GM23338 (cell line): ENCODE results near the gene PDE4D. TPM values are rescaled to one million over a fixed set of nuclear protein-coding genes. Genes with fewer than 3 reads are reported as not detected.

ENCODE experiments used
- ATAC-seq: fragments of 200-7000 bp; cut with Tn5 transposase; 3 replicates; pipeline ENCODE4 v1.9.1; 2020
- DNase-seq: peaks from one replicate; pipeline ENCODE4 v3.0.0-alpha.2; 2015; ENCODE audit warnings: low spot score
- H2AFZ ChIP-seq: fragments of 200-600 bp; sonication (generic); 2 replicates; pipeline ENCODE4 v1.8.0; 2016; ENCODE audit warnings: antibody characterized with exemption, mild to moderate bottlenecking, moderate library complexity
- H3F3A ChIP-seq: fragments of 200-600 bp; sonication (generic); replicated peaks from 2 replicates; pipeline ENCODE4 v1.8.0; 2017; ENCODE audit warnings: antibody characterized with exemption, mixed run types, low read depth
- H3K27ac ChIP-seq: fragments of 200-600 bp; sonication (generic); 2 replicates; pipeline ENCODE4 v1.6.1; 2016; ENCODE audit warnings: low read depth
- H3K27me3 ChIP-seq: fragments of 200-600 bp; sonication (generic); 2 replicates; pipeline ENCODE4 v1.8.0; 2016; ENCODE audit warnings: mild to moderate bottlenecking, mixed run types, moderate library complexity; ENCODE audit not compliant: insufficient read depth
- H3K36me3 ChIP-seq: fragments of 200-600 bp; sonication (generic); 2 replicates; pipeline ENCODE4 v1.8.0; 2016; ENCODE audit warnings: mild to moderate bottlenecking; ENCODE audit not compliant: insufficient read depth
- H3K4me1 ChIP-seq: fragments of 200-600 bp; sonication (generic); 2 replicates; pipeline ENCODE4 v1.8.0; 2016; ENCODE audit warnings: mild to moderate bottlenecking, moderate library complexity; ENCODE audit not compliant: insufficient read depth
- H3K4me2 ChIP-seq: fragments of 200-600 bp; sonication (generic); 2 replicates; pipeline ENCODE4 v1.7.1; 2017; ENCODE audit warnings: mixed run types
- H3K4me3 ChIP-seq: fragments of 200-600 bp; sonication (generic); 2 replicates; pipeline ENCODE4 v1.6.1; 2016; ENCODE audit warnings: mixed run types
- H3K79me2 ChIP-seq: fragments of 200-600 bp; sonication (generic); replicated peaks from 2 replicates; pipeline ENCODE4 v1.8.0; 2017; ENCODE audit warnings: mild to moderate bottlenecking; ENCODE audit not compliant: insufficient read depth
- H3K9me2 ChIP-seq: fragments of 200-600 bp; sonication (generic); 2 replicates; pipeline ENCODE4 v1.8.0; 2017; ENCODE audit not compliant: insufficient read depth
- H4K20me1 ChIP-seq: fragments of 200-600 bp; sonication (generic); replicated peaks from 2 replicates; pipeline ENCODE4 v1.8.0; 2017; ENCODE audit warnings: mild to moderate bottlenecking; ENCODE audit not compliant: insufficient read depth
- H3K27ac Mint-ChIP-seq: 2 replicates; pipeline ENCODE4 v1.8.0; 2020; ENCODE audit warnings: inconsistent platforms, mild to moderate bottlenecking, moderate library complexity, mixed read lengths
- H3K27me3 Mint-ChIP-seq: 3 replicates; pipeline ENCODE4 v1.8.0; 2022; ENCODE audit warnings: low read depth, mild to moderate bottlenecking, moderate library complexity, mixed read lengths, inconsistent platforms; ENCODE audit not compliant: insufficient read depth, poor library complexity
- H3K36me3 Mint-ChIP-seq: 3 replicates; pipeline ENCODE4 v1.8.0; 2021; ENCODE audit warnings: low read depth, mild to moderate bottlenecking, inconsistent platforms, moderate library complexity, mixed read lengths
- H3K4me1 Mint-ChIP-seq: 3 replicates; pipeline ENCODE4 v1.8.0; 2020; ENCODE audit warnings: mild to moderate bottlenecking, inconsistent platforms, mixed read lengths
- H3K4me3 Mint-ChIP-seq: 3 replicates; pipeline ENCODE4 v1.8.0; 2021; ENCODE audit warnings: moderate library complexity, mild to moderate bottlenecking, inconsistent platforms, mixed read lengths
- H3K9me3 Mint-ChIP-seq: 3 replicates; pipeline ENCODE4 v1.8.0; 2020; ENCODE audit warnings: moderate library complexity, mild to moderate bottlenecking, inconsistent platforms, mixed read lengths
- EZH2 ChIP-seq: fragments of 200-600 bp; sonication (generic); IDR thresholded peaks from one replicate; pipeline ENCODE4 v1.8.0; 2017; ENCODE audit warnings: antibody characterized with exemption, mild to moderate bottlenecking, low read depth; ENCODE audit not compliant: unreplicated experiment
- EZH2phosphoT487 ChIP-seq: fragments of 200-600 bp; sonication (generic); IDR thresholded peaks from one replicate; pipeline ENCODE4 v1.8.1; 2018; ENCODE audit warnings: antibody characterized with exemption; ENCODE audit not compliant: unreplicated experiment
- JUNB ChIP-seq: IDR thresholded peaks from one replicate; pipeline ENCODE4 v1.6.1; 2016; ENCODE audit warnings: antibody characterized with exemption; ENCODE audit not compliant: unreplicated experiment
- NANOG ChIP-seq: IDR thresholded peaks from 2 replicates; pipeline ENCODE4 v1.6.1; 2016; ENCODE audit warnings: antibody characterized with exemption, borderline replicate concordance
- POLR2AphosphoS5 ChIP-seq: IDR thresholded peaks from 2 replicates; pipeline ENCODE4 v1.6.1; 2016; ENCODE audit warnings: antibody characterized with exemption, low read depth
- STAT1 ChIP-seq: IDR thresholded peaks from one replicate; pipeline ENCODE4 v1.6.1; 2016; ENCODE audit warnings: antibody characterized with exemption; ENCODE audit not compliant: unreplicated experiment
- ZNF114 ChIP-seq: fragments of 250-450 bp; sonication (Bioruptor Pico); IDR thresholded peaks from 2 replicates; pipeline ENCODE4 v1.5.0; 2020; ENCODE audit warnings: mild to moderate bottlenecking, moderate library complexity
- ZNF331 ChIP-seq: fragments of 250-450 bp; sonication (Bioruptor Pico); IDR thresholded peaks from 2 replicates; pipeline ENCODE4 v1.5.0; 2020; ENCODE audit warnings: low read depth, mild to moderate bottlenecking, moderate library complexity
- ZNF462 ChIP-seq: fragments of 250-450 bp; sonication (Bioruptor Pico); IDR thresholded peaks from 2 replicates; pipeline ENCODE4 v1.5.0; 2020; ENCODE audit warnings: mild to moderate bottlenecking, moderate library complexity
- polyA plus RNA-seq: library from polyadenylated mRNA; unstranded; fragments of >200 nt; fragmentation: Nextera tagmentation; extraction: Ambion mirVana; gene quantifications from 2 replicates; pipeline ENCODE4 v1.2.1, GENCODE V29; 2016
- total RNA-seq: library from RNA; depleted of rRNA; stranded (reverse); fragments of >200 nt; shearing (Covaris generic); gene quantifications from 2 replicates; pipeline ENCODE4 v1.2.3, GENCODE V29; 2014
- TF ChIP-seq, protein P1 (sequence below), 2 experiments: fragments of 200-600 bp in 1 of 2; sonication (generic) in 1 of 2; conservative IDR thresholded peaks; 2 replicates each; pipeline versions ENCODE4 v1.5.1 to v1.6.1; 2016 to 2017; ENCODE audit warnings: antibody characterized with exemption in 2 of 2, low read depth in 2 of 2, mild to moderate bottlenecking in 2 of 2, moderate library complexity in 1 of 2
- TF ChIP-seq, protein P2 (sequence below): IDR thresholded peaks from 2 replicates; pipeline ENCODE4 v1.6.1; 2016; ENCODE audit warnings: antibody characterized with exemption

The PDE4D gene
- total and polyA plus RNA-seq, 2 experiments from 2014 or later: 2.1 to 4.7 TPM

- TF ChIP-seq, protein P1, sequence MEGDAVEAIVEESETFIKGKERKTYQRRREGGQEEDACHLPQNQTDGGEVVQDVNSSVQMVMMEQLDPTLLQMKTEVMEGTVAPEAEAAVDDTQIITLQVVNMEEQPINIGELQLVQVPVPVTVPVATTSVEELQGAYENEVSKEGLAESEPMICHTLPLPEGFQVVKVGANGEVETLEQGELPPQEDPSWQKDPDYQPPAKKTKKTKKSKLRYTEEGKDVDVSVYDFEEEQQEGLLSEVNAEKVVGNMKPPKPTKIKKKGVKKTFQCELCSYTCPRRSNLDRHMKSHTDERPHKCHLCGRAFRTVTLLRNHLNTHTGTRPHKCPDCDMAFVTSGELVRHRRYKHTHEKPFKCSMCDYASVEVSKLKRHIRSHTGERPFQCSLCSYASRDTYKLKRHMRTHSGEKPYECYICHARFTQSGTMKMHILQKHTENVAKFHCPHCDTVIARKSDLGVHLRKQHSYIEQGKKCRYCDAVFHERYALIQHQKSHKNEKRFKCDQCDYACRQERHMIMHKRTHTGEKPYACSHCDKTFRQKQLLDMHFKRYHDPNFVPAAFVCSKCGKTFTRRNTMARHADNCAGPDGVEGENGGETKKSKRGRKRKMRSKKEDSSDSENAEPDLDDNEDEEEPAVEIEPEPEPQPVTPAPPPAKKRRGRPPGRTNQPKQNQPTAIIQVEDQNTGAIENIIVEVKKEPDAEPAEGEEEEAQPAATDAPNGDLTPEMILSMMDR (conservative IDR thresholded peaks at IDR 0.05; ENCODE audit: low read depth in 2 of 2): no peak
- TF ChIP-seq EZH2phosphoT487 (no peak), JUNB (no peak)
Measured at GRCh38 chr5:59850766-59851165, 42.8 kb downstream of the PDE4D start (continued).

GRCh38 chr5:59847586-59847985, 45.9 kb downstream of the PDE4D start:
- DNase-seq (no peak), ATAC-seq (no peak)
- no peak overlapping the region for H3K4me3 ChIP-seq
- H3K4me1 Mint-ChIP-seq: no peaks in the 10 kb centered on the region
- H3K9me3 Mint-ChIP-seq: no peaks in the 10 kb centered on the region
- H3K4me3 Mint-ChIP-seq: no peak overlapping the region
- no peaks in the 10 kb centered on the region for H3K79me2 ChIP-seq
- no peak overlapping the region for H3K27ac Mint-ChIP-seq
- no peaks in the 10 kb centered on the region for H3K36me3 Mint-ChIP-seq
- H3K27me3 ChIP-seq: no peaks in the 10 kb centered on the region
- no peaks in the 10 kb centered on the region for H3F3A ChIP-seq
- no peaks in the 10 kb centered on the region for H4K20me1 ChIP-seq
- no peaks in the 10 kb centered on the region for H3K36me3 ChIP-seq
- no peaks in the 10 kb centered on the region; the same call in 1 of the 2 replicates for H3K9me2 ChIP-seq
- H2AFZ ChIP-seq: no peak overlapping the region
- no peaks in the 10 kb centered on the region for H3K27me3 Mint-ChIP-seq
- no peak overlapping the region for H3K4me2 ChIP-seq
- no peak overlapping the region for H3K27ac ChIP-seq
- H3K4me1 ChIP-seq: no peaks in the 10 kb centered on the region
- TF ChIP-seq ZNF114 (CRISPR knock-in tag) (no peak), EZH2phosphoT487 (no peak), STAT1 (no peak), EZH2 (no peak), NANOG (no peak), JUNB (no peak), ZNF331 (CRISPR knock-in tag) (no peak), ZNF462 (CRISPR knock-in tag) (no peak), POLR2AphosphoS5 (no peak)
- TF ChIP-seq, protein P1 (conservative IDR thresholded peaks at IDR 0.05; ENCODE audit: low read depth in 2 of 2): no peak
- TF ChIP-seq, protein P2, sequence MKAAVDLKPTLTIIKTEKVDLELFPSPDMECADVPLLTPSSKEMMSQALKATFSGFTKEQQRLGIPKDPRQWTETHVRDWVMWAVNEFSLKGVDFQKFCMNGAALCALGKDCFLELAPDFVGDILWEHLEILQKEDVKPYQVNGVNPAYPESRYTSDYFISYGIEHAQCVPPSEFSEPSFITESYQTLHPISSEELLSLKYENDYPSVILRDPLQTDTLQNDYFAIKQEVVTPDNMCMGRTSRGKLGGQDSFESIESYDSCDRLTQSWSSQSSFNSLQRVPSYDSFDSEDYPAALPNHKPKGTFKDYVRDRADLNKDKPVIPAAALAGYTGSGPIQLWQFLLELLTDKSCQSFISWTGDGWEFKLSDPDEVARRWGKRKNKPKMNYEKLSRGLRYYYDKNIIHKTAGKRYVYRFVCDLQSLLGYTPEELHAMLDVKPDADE: no peak
